ENCODE results near the gene PPA2. TPM values are rescaled to one million over a fixed set of nuclear protein-coding genes. Genes with fewer than 3 reads are reported as not detected.

Gene PPA2
- total RNA-seq, 4 donors from 2014 or later: 56.4 to 82.8 (median 60.2) TPM

DNA sequence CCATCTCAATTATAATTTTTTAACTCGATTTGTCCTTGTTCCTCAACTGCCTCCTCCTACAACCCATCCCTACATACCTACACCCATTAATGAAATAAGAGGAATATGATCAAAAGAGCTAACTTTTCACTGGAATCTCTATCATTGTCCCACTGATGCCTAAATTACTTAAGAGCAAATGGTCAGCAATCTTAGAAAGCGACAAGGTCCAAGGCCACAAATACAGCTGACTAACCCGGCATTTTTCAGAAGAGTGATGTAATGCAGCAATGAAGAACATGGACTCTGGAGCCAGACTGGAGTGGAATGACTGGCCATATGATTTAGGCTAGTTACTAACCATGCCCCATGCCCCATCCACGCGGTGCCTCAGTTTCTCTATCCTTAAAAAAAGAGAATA lies 56.2 kb downstream of the PPA2 start:
- TF ChIP-seq, protein P1, sequence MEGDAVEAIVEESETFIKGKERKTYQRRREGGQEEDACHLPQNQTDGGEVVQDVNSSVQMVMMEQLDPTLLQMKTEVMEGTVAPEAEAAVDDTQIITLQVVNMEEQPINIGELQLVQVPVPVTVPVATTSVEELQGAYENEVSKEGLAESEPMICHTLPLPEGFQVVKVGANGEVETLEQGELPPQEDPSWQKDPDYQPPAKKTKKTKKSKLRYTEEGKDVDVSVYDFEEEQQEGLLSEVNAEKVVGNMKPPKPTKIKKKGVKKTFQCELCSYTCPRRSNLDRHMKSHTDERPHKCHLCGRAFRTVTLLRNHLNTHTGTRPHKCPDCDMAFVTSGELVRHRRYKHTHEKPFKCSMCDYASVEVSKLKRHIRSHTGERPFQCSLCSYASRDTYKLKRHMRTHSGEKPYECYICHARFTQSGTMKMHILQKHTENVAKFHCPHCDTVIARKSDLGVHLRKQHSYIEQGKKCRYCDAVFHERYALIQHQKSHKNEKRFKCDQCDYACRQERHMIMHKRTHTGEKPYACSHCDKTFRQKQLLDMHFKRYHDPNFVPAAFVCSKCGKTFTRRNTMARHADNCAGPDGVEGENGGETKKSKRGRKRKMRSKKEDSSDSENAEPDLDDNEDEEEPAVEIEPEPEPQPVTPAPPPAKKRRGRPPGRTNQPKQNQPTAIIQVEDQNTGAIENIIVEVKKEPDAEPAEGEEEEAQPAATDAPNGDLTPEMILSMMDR (IDR thresholded peaks at IDR 0.05; ENCODE audit: low read depth): no peak

DNA sequence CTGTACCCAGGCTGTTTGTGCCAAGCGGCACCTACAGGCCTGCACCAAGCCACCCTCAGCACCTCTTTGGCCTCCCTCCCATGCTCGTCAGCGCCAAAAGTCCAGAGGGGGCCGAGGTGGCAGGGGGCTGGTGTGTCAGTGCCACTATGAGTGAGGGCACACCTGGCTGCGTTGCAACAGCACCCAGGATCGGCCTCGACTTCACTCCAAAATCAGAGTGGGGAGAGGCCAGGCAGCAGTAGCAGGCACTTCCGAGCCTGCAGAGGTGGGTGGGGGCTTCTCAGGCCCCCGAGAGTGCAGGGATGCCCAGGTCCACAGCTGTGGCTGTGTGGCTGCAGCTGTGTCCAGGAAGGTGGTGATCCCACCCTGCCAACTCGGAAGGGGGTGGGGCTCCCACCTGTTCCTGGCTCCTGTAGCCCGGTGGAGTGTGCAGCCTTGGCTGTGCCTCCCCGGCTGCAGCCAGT lies 58.5 kb downstream of the PPA2 start:
- TF ChIP-seq, protein P1 (IDR thresholded peaks at IDR 0.05; ENCODE audit: low read depth): no peak

DNA sequence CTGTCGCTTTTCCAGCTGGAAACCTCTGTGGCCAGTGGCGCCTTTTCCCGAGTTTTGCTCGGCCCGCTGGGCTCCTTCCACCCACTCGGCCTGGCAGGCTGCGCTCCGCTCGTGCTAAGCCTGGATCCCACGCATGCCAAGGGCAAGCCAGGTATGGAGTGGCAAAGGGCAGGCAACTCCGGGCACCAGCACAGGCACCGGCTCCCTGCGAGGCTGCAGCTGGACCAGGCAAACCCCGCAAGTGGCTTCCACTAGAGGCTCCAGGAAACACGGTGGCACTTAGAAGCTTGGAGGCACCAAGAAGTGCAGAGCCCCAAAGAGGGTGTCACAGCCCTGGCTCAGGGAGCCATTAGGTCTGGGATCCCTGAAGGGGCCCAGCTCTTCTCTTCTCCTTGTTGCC lies 59.5 kb downstream of the PPA2 start:
- TF ChIP-seq, protein P1 (IDR thresholded peaks at IDR 0.05; ENCODE audit: low read depth): no peak

DNA sequence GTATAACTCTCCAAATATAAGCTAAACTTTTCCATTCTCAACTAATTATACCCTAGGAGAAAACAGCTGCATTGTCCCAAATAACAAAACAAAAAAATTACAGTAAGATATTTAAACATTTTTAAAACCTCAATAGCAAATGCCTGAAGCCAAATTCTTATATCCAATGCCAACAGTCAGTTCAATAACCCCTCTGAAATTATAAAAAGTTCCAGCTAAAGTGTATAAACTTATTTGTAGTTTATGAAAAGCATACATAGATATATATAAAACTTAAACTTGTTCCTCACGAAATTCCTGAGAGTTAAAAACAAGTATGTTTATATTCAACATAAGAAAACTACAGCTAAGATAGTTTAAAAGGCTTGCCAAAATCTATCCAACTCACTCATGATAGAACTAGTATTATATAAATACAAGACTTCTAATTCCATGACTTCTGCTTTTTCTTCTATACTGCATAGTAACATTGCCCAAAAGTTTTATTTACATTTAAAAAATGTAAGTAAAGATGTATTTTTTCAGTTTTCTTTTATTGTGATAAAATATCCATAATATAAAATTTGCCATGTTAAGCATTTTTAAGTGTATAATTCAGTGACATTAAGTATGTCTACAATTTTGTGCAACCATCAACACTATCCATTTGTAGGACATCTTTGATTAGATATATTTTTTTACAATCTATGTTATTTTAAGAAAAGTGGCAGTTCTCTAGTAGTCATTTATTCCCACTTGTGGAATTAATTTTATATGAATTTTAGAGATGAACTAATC lies 72.8 kb downstream of the PPA2 start:
- TF ChIP-seq, protein P1 (IDR thresholded peaks at IDR 0.05; ENCODE audit: low read depth): no peak

DNA sequence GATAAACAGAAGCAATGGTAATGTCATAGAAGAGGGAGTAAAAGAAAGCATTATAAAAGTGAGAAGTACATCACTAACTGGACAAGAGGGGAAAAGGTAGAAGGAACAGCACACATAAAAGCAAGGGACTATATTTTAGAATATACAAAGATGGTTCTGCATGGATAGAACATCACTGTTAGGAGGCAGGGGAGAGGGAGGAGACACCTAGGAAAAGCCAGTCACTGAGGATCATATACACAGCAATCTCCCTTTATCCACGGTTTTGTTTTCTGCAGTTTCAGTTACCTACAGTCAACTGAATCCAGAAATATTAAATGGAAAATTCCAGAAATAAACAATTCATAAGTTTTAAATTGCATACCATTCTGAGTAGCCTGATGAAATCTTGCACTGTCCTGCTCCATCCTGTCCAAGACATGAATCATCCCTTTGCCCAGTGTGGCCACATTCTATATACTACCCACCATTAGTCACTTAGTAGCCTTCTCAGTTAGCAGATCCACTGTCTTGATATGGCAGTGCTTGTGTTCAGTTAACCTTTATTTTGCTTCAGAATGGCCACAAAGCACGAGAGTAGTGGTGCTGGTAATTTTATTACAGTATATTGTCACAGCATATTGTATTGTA lies 74.2 kb downstream of the PPA2 start:
- TF ChIP-seq, protein P1 (IDR thresholded peaks at IDR 0.05; ENCODE audit: low read depth): no peak

GRCh38 chr4:105392858-105393257 lies 81.0 kb downstream of the PPA2 start:
- TF ChIP-seq, protein P1 (IDR thresholded peaks at IDR 0.05; ENCODE audit: low read depth): no peak

GRCh38 chr4:105389167-105389566 lies 84.7 kb downstream of the PPA2 start:
- TF ChIP-seq, protein P1 (IDR thresholded peaks at IDR 0.05; ENCODE audit: low read depth): no peak

Data from subcutaneous adipose tissue (tissue), 4 donors.